Measurements from ENCODE around the gene TMEM106B.

Gene TMEM106B

GRCh38 chr7:12233175-12233574, 22.1 kb downstream of the TMEM106B start:
- no peak overlapping the region for H3K27ac ChIP-seq
- TF ChIP-seq ZFX (IDR thresholded peaks at IDR 0.05) = no peak
- TF ChIP-seq CTCF (conservative IDR thresholded peaks at IDR 0.05) = no peak

- no peak for TF ChIP-seq CTCF (conservative IDR thresholded peaks at IDR 0.05)
- TF ChIP-seq ZFX (IDR thresholded peaks at IDR 0.05) = no peak
Observed at GRCh38 chr7:12234334-12234865, 23.3 kb downstream of the TMEM106B start.

GRCh38 chr7:12235970-12236369, 24.9 kb downstream of the TMEM106B start:
- TF ChIP-seq ZFX (IDR thresholded peaks at IDR 0.05) = no peak
- TF ChIP-seq CTCF (conservative IDR thresholded peaks at IDR 0.05) = no peak
- no peak overlapping the region for H3K27ac ChIP-seq

More at GRCh38 chr7:12234334-12234865, 23.3 kb downstream of the TMEM106B start:
- H3K27ac ChIP-seq = no peak overlapping the region

- TF ChIP-seq ZFX (IDR thresholded peaks at IDR 0.05) (no peak), CTCF (conservative IDR thresholded peaks at IDR 0.05) (no peak)
- no peak overlapping the region for H3K27ac ChIP-seq
Observed at GRCh38 chr7:12237007-12237406, 25.9 kb downstream of the TMEM106B start.

- TF ChIP-seq ZFX (IDR thresholded peaks at IDR 0.05) (no peak), CTCF (conservative IDR thresholded peaks at IDR 0.05) (no peak)
- H3K27ac ChIP-seq = no peak overlapping the region
Observed at GRCh38 chr7:12239806-12240205, 28.7 kb downstream of the TMEM106B start.

- no peak overlapping the region for H3K27ac ChIP-seq
- peak; percentile 70 for TF ChIP-seq CTCF (conservative IDR thresholded peaks at IDR 0.05)
- no peak for TF ChIP-seq ZFX (IDR thresholded peaks at IDR 0.05)
Observed at GRCh38 chr7:12244129-12244528, 33.0 kb downstream of the TMEM106B start.

- H3K27ac ChIP-seq = no peak overlapping the region
- no peak for TF ChIP-seq CTCF (conservative IDR thresholded peaks at IDR 0.05)
- TF ChIP-seq ZFX (IDR thresholded peaks at IDR 0.05) = no peak
Observed at GRCh38 chr7:12244694-12245093, 33.6 kb downstream of the TMEM106B start.

Data from C4-2B (cell line).